B cell (primary cell): ENCODE results near the gene ATP8B3. TPM values are rescaled to one million over a fixed set of nuclear protein-coding genes. Genes with fewer than 3 reads are reported as not detected.

ENCODE experiments used
- ATAC-seq: fragments of 200-7000 bp; cut with Tn5 transposase; one replicate; pipeline ENCODE4 v1.10.0; 2021; ENCODE audit warnings: low read depth, mild to moderate bottlenecking, moderate number of reproducible peaks, moderate library complexity
- CTCF ChIA-PET: fragments of 350-600 bp; sonication (Branson Sonifier 250); formaldehyde crosslinking; loops from one replicate; lab custom pipeline; 2021; ENCODE audit warnings: antibody characterized with exemption, inconsistent platforms; lab: Charles Lee
- POLR2A ChIA-PET: fragments of 350-600 bp; sonication (Branson Sonifier 250); formaldehyde crosslinking; loops from one replicate; lab custom pipeline; 2021; ENCODE audit warnings: antibody characterized with exemption; lab: Charles Lee
- DNase-seq: peaks from one replicate; pipeline ENCODE4 v3.0.0; 2013
- H2AFZ ChIP-seq: 2 replicates; pipeline ENCODE4 v1.6.1; 2012; ENCODE audit warnings: mild to moderate bottlenecking, low read depth, low read length; ENCODE audit not compliant: insufficient read depth, poor library complexity, severe bottlenecking
- H3K27ac ChIP-seq, 2 donors: 1 replicate in 1 of 2; 2 replicates in 1 of 2; pipeline ENCODE4 v1.5.1; 2012 to 2013; ENCODE audit warnings: low read length in 2 of 2, mild to moderate bottlenecking in 2 of 2, moderate library complexity in 1 of 2
- H3K27me3 ChIP-seq, 4 experiments: fragments of 200-600 bp in 1 of 4; sonication (generic) in 1 of 4; replicated peaks in 1 of 4; 1 replicate in 2 of 4; 2 replicates in 2 of 4; pipeline versions ENCODE4 v1.6.1 to v1.7.0; 2013 to 2016; ENCODE audit warnings: low read length in 3 of 4, mild to moderate bottlenecking in 2 of 4, mixed read lengths in 1 of 4, moderate library complexity in 1 of 4; ENCODE audit not compliant: insufficient read depth in 4 of 4, control insufficient read depth in 3 of 4; ENCODE audit errors: control extremely low read depth in 1 of 4
- H3K36me3 ChIP-seq, 2 experiments: replicated peaks in 1 of 2; 1 replicate in 1 of 2; 2 replicates in 1 of 2; pipeline versions ENCODE4 v1.6.1 to v1.7.1; 2013; ENCODE audit warnings: low read length in 1 of 2; ENCODE audit not compliant: insufficient read depth in 2 of 2, control insufficient read depth in 1 of 2; ENCODE audit errors: control extremely low read depth in 1 of 2, extremely low read depth in 1 of 2
- H3K4me1 ChIP-seq, 2 donors: fragments of 200-600 bp in 1 of 2; sonication (generic) in 1 of 2; 1 replicate in 1 of 2; 2 replicates in 1 of 2; pipeline versions ENCODE4 v1.5.1 to v1.6.1; 2013 to 2017; ENCODE audit warnings: low read length in 2 of 2; ENCODE audit not compliant: control insufficient read depth in 2 of 2, insufficient read depth in 2 of 2
- H3K4me2 ChIP-seq: replicated peaks from 2 replicates; pipeline ENCODE3; 2012; ENCODE audit warnings: mild to moderate bottlenecking, low read depth, low read length; ENCODE audit not compliant: poor library complexity, severe bottlenecking
- H3K4me3 ChIP-seq, 5 experiments: fragments of 200-600 bp in 1 of 5; sonication (generic) in 1 of 5; 1 replicate in 3 of 5; 2 replicates in 2 of 5; pipeline versions ENCODE4 v1.5.1 to v1.7.0; 2011 to 2016; ENCODE audit warnings: low read length in 4 of 5, mild to moderate bottlenecking in 4 of 5, low read depth in 2 of 5, control low read depth in 1 of 5, moderate library complexity in 1 of 5; ENCODE audit not compliant: insufficient read depth in 1 of 5; ENCODE audit errors: control extremely low read depth in 1 of 5, extremely low read depth in 1 of 5
- H3K79me2 ChIP-seq: fragments of 200-600 bp; sonication (generic); one replicate; pipeline ENCODE4 v1.6.0; 2016; ENCODE audit warnings: low read length; ENCODE audit not compliant: control insufficient read depth, insufficient read depth
- H3K9ac ChIP-seq: fragments of 200-600 bp; sonication (generic); 2 replicates; pipeline ENCODE4 v1.6.1; 2017; ENCODE audit warnings: mild to moderate bottlenecking, low read length, moderate library complexity
- H3K9me3 ChIP-seq, 3 donors: one replicate each; pipeline versions ENCODE4 v1.6.1 to v1.7.1; 2013; ENCODE audit warnings: low read length in 2 of 3; ENCODE audit not compliant: control insufficient read depth in 2 of 3, insufficient read depth in 1 of 3; ENCODE audit errors: control extremely low read depth in 1 of 3
- H4K20me1 ChIP-seq: 2 replicates; pipeline ENCODE4 v1.6.0; 2012; ENCODE audit warnings: mild to moderate bottlenecking, low read length; ENCODE audit not compliant: insufficient read depth, control insufficient read depth, poor library complexity, severe bottlenecking
- H3K27ac Mint-ChIP-seq: one replicate; pipeline ENCODE4 v1.8.0; 2021; ENCODE audit warnings: mixed read lengths
- H3K27me3 Mint-ChIP-seq: one replicate; pipeline ENCODE4 v1.8.0; 2021; ENCODE audit warnings: mixed read lengths
- H3K4me1 Mint-ChIP-seq: one replicate; pipeline ENCODE4 v1.8.0; 2021; ENCODE audit warnings: mixed read lengths
- H3K4me3 Mint-ChIP-seq: one replicate; pipeline ENCODE4 v1.8.0; 2021; ENCODE audit warnings: mixed read lengths
- H3K9me3 Mint-ChIP-seq: one replicate; pipeline ENCODE4 v1.8.0; 2022; ENCODE audit warnings: mixed read lengths; ENCODE audit not compliant: insufficient read depth
- CTCF ChIP-seq: fragments of 200-600 bp; IDR thresholded peaks from one replicate; pipeline ENCODE4 v1.8.0; 2022; ENCODE audit warnings: antibody characterized with exemption, mild to moderate bottlenecking
- EZH2 ChIP-seq: IDR thresholded peaks from 2 replicates; pipeline ENCODE4 v1.6.1; 2012; ENCODE audit warnings: borderline replicate concordance, low read depth, mild to moderate bottlenecking, moderate library complexity, low read length; ENCODE audit not compliant: insufficient read depth, poor library complexity, severe bottlenecking
- WGBS: methylation state at CpG from one replicate; pipeline ENCODE4 v1.1.5; 2013; ENCODE audit warnings: missing lambda C conversion rate; ENCODE audit not compliant: insufficient coverage; 5-methylcytosine and 5-hydroxymethylcytosine counted together
- intact Hi-C: fragments of 100-400 bp; cut with micrococcal nuclease; formaldehyde crosslinking; loops from one replicate; pipeline ENCODE4 v1.10.0; 2022
- polyA plus RNA-seq: library from polyadenylated mRNA; depleted of rRNA; stranded (reverse); fragments of >200 nt; gene quantifications from 2 replicates; pipeline ENCODE4 v1.2.3, GENCODE V29; 2012
- total RNA-seq, 2 donors: library from RNA; stranded (reverse); fragments of 120-200 nt in 1 of 2; gene quantifications; 1 replicate in 1 of 2; 2 replicates in 1 of 2; pipeline versions ENCODE4 v1.2.3 to v1.2.4, GENCODE V29; 2013 to 2022

Gene ATP8B3
- total and polyA plus RNA-seq, 2 donors (not counting 1 experiment from before 2014, with no cell fraction given), result 0.89 to 5.1 TPM

- peaks cover 0 to 72% of the 10 kb centered on the region in 2 experiments for H3K36me3 ChIP-seq
Measured at GRCh38 chr19:1818549-1819195, 6.6 kb upstream of the ATP8B3 start.

More at GRCh38 chr19:1818549-1819195, 6.6 kb upstream of the ATP8B3 start:
- CTCF ChIA-PET, result interaction anchor here (1.0 kb wide), 1 partner anchor 138 kb away, joined by 5 read pairs; no protein-coding TSS in a partner anchor
- ATAC-seq, result no peak
- WGBS, result 94% methylated on average over 29 of the region's 33 CpGs
- no peak for TF ChIP-seq CTCF
- TF ChIP-seq EZH2, result no peak
- H3K9me3 Mint-ChIP-seq, result no peaks in the 10 kb centered on the region
- no peaks in the 10 kb centered on the region for H3K27me3 ChIP-seq
- no peak overlapping the region for H3K27ac Mint-ChIP-seq
- no peak overlapping the region for H3K4me2 ChIP-seq
- H3K4me1 Mint-ChIP-seq, result no peaks in the 10 kb centered on the region
- no peak overlapping the region for H3K4me3 Mint-ChIP-seq
- no peak overlapping the region for H3K4me3 ChIP-seq
- H3K79me2 ChIP-seq, result peaks cover 20% of the 10 kb centered on the region
- no peaks in the 10 kb centered on the region for H3K9me3 ChIP-seq
- intact Hi-C loops, result no loop called here
- no peak for DNase-seq
- H4K20me1 ChIP-seq, result peaks cover 63% of the 10 kb centered on the region
- peaks cover 0 to 2% of the 10 kb centered on the region in 2 donors for H3K4me1 ChIP-seq
- H3K27ac ChIP-seq, result no peak overlapping the region
- H2AFZ ChIP-seq, result no peak overlapping the region
- no peaks in the 10 kb centered on the region for H3K27me3 Mint-ChIP-seq
- POLR2A ChIA-PET, result interaction anchor here (0.6 kb wide), 1 partner anchor 961 kb away, joined by 3 read pairs; no protein-coding TSS in a partner anchor
- no peak overlapping the region for H3K9ac ChIP-seq
